Measurements from ENCODE around the gene RIPK3.

RIPK3 gene

GRCh38 chr14:24300326-24300980 lies 39.3 kb downstream of the RIPK3 start:
- DNase-seq = no peak

GRCh38 chr14:24299255-24300191 lies 40.3 kb downstream of the RIPK3 start, which contains the start of the genes DHRS1 and NOP9:
DHRS1 (minus strand) TSS chr14:24299780; CDS start chr14:24299106, 674 bp downstream.
NOP9 (plus strand) TSS chr14:24299850; CDS start chr14:24299955, 105 bp downstream.
- no peak for DNase-seq

GRCh38 chr14:24298892-24299254 lies 40.9 kb downstream of the RIPK3 start:
- DNase-seq = no peak

- no peak for DNase-seq
These were observed 42.4 kb downstream of the RIPK3 start for GRCh38 chr14:24297190-24297964.

- no peak for DNase-seq
These were observed 43.2 kb downstream of the RIPK3 start for GRCh38 chr14:24296341-24297157.

GRCh38 chr14:24293525-24293924 lies 46.3 kb downstream of the RIPK3 start:
- no peak for DNase-seq

GRCh38 chr14:24292118-24292807 lies 47.5 kb downstream of the RIPK3 start:
- no peak for DNase-seq

- no peak for DNase-seq
These were observed 48.2 kb downstream of the RIPK3 start for GRCh38 chr14:24291446-24292117.

- no peak for DNase-seq
These were observed 49.0 kb downstream of the RIPK3 start for GRCh38 chr14:24290746-24291145.

GRCh38 chr14:24289649-24290280 lies 50.0 kb downstream of the RIPK3 start:
- DNase-seq = no peak

GRCh38 chr14:24286996-24287395 lies 52.8 kb downstream of the RIPK3 start:
- DNase-seq = no peak

All from cortex of kidney (tissue), 1 donor.